K562 (cell line): ENCODE data around the gene JPT2. TPM values are rescaled to one million over a fixed set of nuclear protein-coding genes. Genes with fewer than 3 reads are reported as not detected.
A peak's percentile ranks its signal among the peaks of the same experiment; 100 is the strongest.

Experiments used
- BRCA1 ChIP-seq, 2 experiments: fragments of 450-650 bp in 1 of 2; sonication (generic) in 1 of 2; formaldehyde crosslinking in 1 of 2; IDR thresholded peaks; 2 replicates each; pipeline versions ENCODE4 v1.5.0 to v1.6.1; 2017 to 2020; ENCODE audit warnings: mild to moderate bottlenecking in 1 of 2, missing genetic modification reagents in 1 of 2
- CEBPB ChIP-seq: fragments of 450-650 bp; IDR thresholded peaks from 2 replicates; pipeline ENCODE4 v1.6.1; 2016; ENCODE audit warnings: missing genetic modification characterization, missing compliant biosample characterization
- CXXC5 ChIP-seq: fragments of 250-450 bp; sonication (Bioruptor Pico); IDR thresholded peaks from 2 replicates; pipeline ENCODE4 v1.8.0; 2022; ENCODE audit warnings: inconsistent platforms, mild to moderate bottlenecking, moderate library complexity
- DMBX1 ChIP-seq: fragments of 250-450 bp; sonication (Bioruptor Pico); IDR thresholded peaks from 2 replicates; pipeline ENCODE4 v1.8.0; 2022; ENCODE audit warnings: inconsistent platforms, mild to moderate bottlenecking, moderate library complexity, borderline replicate concordance
- DNMT1 ChIP-seq: fragments of 450-650 bp; IDR thresholded peaks from 2 replicates; pipeline ENCODE4 v1.6.1; 2016; ENCODE audit warnings: antibody characterized with exemption, mild to moderate bottlenecking
- KAT7 ChIP-seq: sonication (generic); formaldehyde crosslinking; IDR thresholded peaks from 2 replicates; pipeline ENCODE4 v1.8.0; 2022; ENCODE audit warnings: missing genetic modification reagents, mild to moderate bottlenecking, borderline replicate concordance
- MED1 ChIP-seq: sonication (generic); formaldehyde crosslinking; IDR thresholded peaks from 2 replicates; pipeline ENCODE4 v1.8.1; 2023; ENCODE audit warnings: missing genetic modification reagents, borderline replicate concordance
- NRF1 ChIP-seq, 2 experiments: fragments of 450-650 bp; IDR thresholded peaks in 1 of 2; conservative IDR thresholded peaks in 1 of 2; 2 replicates each; pipeline ENCODE4 v1.6.1; 2014; ENCODE audit warnings: mild to moderate bottlenecking in 2 of 2
- ZNF175 ChIP-seq: fragments of 200-800 bp; sonication (Bioruptor generic); IDR thresholded peaks from 2 replicates; pipeline ENCODE4 v1.6.1; 2016; ENCODE audit warnings: low read depth, mild to moderate bottlenecking, missing genetic modification characterization, missing compliant biosample characterization
- ZNF274 ChIP-seq: IDR thresholded peaks from 2 replicates; pipeline ENCODE4 v1.6.1; 2011; ENCODE audit warnings: low read depth, mild to moderate bottlenecking, low read length, moderate library complexity, borderline replicate concordance
- polyA plus RNA-seq, 8 experiments: library from polyadenylated mRNA; depleted of rRNA in 4 of 8; stranded (reverse) in 5 of 8; unstranded in 3 of 8; fragments of >200 nt; fragmentation: Nextera tagmentation in 2 of 8; fragmentation: Illumina TruSeq in 1 of 8; extraction: Ambion mirVana in 2 of 8; extraction: Trizol in 1 of 8; gene quantifications; 2 replicates each; pipeline versions ENCODE4 v1.2.1 to v1.2.3, GENCODE V29; 2011 to 2014; ENCODE audit warnings: inconsistent platforms in 1 of 8, missing spikeins in 1 of 8
- total RNA-seq, 7 experiments: library from RNA; depleted of rRNA in 6 of 7; stranded (reverse); fragments of >200 nt in 6 of 7; fragmentation: Illumina TruSeq in 2 of 7; extraction: Trizol in 2 of 7; gene quantifications; 2 replicates each; pipeline versions ENCODE4 v1.2.1 to v1.2.3, GENCODE V29; 2011 to 2021; ENCODE audit warnings: low replicate concordance in 1 of 7
- TF ChIP-seq, protein P1 (sequence below): fragments of 450-650 bp; IDR thresholded peaks from 2 replicates; pipeline ENCODE4 v1.6.1; 2016; ENCODE audit warnings: mild to moderate bottlenecking, moderate library complexity
- TF ChIP-seq, protein P2 (sequence below), 2 experiments: fragments of 450-650 bp in 1 of 2; sonication (generic) in 1 of 2; formaldehyde crosslinking; conservative IDR thresholded peaks; 2 replicates each; pipeline versions ENCODE4 v1.4.0 to v1.8.1; 2020 to 2022; ENCODE audit warnings: mild to moderate bottlenecking in 1 of 2, missing genetic modification reagents in 1 of 2
- TF ChIP-seq, protein P3 (sequence below): sonication (generic); formaldehyde crosslinking; IDR thresholded peaks from 2 replicates; pipeline ENCODE4 v1.8.0; 2022; ENCODE audit warnings: mild to moderate bottlenecking, missing genetic modification reagents

JPT2 gene
- total and polyA plus RNA-seq, 9 of the 15 experiments (the other 6 are each of a cell fraction or from before 2014, with no cell fraction given): 25.5 to 133 (median 106) TPM

DNA sequence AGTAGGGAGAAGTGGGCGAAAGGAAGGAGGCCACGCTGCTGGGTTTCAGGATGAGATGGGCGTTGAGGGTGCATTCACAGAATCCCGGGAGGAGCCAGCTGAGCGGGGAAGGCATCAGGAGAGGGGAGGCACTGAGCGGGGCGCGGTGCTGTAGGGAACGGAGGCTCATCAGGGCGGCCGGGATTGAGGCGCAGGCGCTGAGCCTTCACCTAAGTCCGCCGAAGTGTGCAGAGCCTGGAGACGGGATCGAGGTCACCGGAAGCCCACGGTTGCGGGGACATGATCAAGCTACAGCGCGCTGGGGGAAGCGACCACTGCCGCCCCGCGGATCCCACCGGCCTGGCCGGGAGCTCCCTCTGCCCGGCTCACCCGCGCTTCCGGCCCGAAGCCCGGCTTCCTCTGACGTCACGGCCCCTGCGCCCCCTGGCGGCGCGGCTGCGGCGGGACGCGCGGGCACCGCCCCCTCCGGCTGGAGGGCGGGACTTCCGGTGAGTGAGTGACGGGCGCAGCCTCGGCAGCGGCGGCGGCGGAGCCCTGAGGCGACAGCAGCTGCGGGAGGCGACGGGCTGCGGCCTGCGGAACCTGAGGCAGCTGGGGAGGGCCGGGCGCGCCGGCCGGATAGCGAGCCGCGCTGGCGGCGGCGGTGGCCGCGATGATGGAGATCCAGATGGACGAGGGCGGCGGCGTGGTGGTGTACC is 27.8 kb downstream of the JPT2 start, which contains the start of gene MAPK8IP3 (continued):
- TF ChIP-seq, protein P1, sequence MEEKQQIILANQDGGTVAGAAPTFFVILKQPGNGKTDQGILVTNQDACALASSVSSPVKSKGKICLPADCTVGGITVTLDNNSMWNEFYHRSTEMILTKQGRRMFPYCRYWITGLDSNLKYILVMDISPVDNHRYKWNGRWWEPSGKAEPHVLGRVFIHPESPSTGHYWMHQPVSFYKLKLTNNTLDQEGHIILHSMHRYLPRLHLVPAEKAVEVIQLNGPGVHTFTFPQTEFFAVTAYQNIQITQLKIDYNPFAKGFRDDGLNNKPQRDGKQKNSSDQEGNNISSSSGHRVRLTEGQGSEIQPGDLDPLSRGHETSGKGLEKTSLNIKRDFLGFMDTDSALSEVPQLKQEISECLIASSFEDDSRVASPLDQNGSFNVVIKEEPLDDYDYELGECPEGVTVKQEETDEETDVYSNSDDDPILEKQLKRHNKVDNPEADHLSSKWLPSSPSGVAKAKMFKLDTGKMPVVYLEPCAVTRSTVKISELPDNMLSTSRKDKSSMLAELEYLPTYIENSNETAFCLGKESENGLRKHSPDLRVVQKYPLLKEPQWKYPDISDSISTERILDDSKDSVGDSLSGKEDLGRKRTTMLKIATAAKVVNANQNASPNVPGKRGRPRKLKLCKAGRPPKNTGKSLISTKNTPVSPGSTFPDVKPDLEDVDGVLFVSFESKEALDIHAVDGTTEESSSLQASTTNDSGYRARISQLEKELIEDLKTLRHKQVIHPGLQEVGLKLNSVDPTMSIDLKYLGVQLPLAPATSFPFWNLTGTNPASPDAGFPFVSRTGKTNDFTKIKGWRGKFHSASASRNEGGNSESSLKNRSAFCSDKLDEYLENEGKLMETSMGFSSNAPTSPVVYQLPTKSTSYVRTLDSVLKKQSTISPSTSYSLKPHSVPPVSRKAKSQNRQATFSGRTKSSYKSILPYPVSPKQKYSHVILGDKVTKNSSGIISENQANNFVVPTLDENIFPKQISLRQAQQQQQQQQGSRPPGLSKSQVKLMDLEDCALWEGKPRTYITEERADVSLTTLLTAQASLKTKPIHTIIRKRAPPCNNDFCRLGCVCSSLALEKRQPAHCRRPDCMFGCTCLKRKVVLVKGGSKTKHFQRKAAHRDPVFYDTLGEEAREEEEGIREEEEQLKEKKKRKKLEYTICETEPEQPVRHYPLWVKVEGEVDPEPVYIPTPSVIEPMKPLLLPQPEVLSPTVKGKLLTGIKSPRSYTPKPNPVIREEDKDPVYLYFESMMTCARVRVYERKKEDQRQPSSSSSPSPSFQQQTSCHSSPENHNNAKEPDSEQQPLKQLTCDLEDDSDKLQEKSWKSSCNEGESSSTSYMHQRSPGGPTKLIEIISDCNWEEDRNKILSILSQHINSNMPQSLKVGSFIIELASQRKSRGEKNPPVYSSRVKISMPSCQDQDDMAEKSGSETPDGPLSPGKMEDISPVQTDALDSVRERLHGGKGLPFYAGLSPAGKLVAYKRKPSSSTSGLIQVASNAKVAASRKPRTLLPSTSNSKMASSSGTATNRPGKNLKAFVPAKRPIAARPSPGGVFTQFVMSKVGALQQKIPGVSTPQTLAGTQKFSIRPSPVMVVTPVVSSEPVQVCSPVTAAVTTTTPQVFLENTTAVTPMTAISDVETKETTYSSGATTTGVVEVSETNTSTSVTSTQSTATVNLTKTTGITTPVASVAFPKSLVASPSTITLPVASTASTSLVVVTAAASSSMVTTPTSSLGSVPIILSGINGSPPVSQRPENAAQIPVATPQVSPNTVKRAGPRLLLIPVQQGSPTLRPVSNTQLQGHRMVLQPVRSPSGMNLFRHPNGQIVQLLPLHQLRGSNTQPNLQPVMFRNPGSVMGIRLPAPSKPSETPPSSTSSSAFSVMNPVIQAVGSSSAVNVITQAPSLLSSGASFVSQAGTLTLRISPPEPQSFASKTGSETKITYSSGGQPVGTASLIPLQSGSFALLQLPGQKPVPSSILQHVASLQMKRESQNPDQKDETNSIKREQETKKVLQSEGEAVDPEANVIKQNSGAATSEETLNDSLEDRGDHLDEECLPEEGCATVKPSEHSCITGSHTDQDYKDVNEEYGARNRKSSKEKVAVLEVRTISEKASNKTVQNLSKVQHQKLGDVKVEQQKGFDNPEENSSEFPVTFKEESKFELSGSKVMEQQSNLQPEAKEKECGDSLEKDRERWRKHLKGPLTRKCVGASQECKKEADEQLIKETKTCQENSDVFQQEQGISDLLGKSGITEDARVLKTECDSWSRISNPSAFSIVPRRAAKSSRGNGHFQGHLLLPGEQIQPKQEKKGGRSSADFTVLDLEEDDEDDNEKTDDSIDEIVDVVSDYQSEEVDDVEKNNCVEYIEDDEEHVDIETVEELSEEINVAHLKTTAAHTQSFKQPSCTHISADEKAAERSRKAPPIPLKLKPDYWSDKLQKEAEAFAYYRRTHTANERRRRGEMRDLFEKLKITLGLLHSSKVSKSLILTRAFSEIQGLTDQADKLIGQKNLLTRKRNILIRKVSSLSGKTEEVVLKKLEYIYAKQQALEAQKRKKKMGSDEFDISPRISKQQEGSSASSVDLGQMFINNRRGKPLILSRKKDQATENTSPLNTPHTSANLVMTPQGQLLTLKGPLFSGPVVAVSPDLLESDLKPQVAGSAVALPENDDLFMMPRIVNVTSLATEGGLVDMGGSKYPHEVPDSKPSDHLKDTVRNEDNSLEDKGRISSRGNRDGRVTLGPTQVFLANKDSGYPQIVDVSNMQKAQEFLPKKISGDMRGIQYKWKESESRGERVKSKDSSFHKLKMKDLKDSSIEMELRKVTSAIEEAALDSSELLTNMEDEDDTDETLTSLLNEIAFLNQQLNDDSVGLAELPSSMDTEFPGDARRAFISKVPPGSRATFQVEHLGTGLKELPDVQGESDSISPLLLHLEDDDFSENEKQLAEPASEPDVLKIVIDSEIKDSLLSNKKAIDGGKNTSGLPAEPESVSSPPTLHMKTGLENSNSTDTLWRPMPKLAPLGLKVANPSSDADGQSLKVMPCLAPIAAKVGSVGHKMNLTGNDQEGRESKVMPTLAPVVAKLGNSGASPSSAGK: no peak
- peak; percentile 91 for TF ChIP-seq CXXC5 (CRISPR knock-in tag)
- no peak for TF ChIP-seq CEBPB (tag)
- no peak for TF ChIP-seq BRCA1 (IDR thresholded peaks at IDR 0.05)
- no peak for TF ChIP-seq BRCA1 (CRISPR knock-in tag; IDR thresholded peaks at IDR 0.05)
- TF ChIP-seq, protein P2, sequence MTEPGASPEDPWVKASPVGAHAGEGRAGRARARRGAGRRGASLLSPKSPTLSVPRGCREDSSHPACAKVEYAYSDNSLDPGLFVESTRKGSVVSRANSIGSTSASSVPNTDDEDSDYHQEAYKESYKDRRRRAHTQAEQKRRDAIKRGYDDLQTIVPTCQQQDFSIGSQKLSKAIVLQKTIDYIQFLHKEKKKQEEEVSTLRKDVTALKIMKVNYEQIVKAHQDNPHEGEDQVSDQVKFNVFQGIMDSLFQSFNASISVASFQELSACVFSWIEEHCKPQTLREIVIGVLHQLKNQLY (CRISPR knock-in tag; conservative IDR thresholded peaks at IDR 0.05): no peak
- TF ChIP-seq DNMT1: 0 out of 2 replicates have a peak, but pooled peaks have one; percentile 56
- no peak for TF ChIP-seq ZNF274
- TF ChIP-seq, protein P3, sequence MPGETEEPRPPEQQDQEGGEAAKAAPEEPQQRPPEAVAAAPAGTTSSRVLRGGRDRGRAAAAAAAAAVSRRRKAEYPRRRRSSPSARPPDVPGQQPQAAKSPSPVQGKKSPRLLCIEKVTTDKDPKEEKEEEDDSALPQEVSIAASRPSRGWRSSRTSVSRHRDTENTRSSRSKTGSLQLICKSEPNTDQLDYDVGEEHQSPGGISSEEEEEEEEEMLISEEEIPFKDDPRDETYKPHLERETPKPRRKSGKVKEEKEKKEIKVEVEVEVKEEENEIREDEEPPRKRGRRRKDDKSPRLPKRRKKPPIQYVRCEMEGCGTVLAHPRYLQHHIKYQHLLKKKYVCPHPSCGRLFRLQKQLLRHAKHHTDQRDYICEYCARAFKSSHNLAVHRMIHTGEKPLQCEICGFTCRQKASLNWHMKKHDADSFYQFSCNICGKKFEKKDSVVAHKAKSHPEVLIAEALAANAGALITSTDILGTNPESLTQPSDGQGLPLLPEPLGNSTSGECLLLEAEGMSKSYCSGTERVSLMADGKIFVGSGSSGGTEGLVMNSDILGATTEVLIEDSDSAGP (CRISPR knock-in tag): no peak
- no peak for TF ChIP-seq DMBX1 (CRISPR knock-in tag)
- TF ChIP-seq KAT7 (CRISPR knock-in tag): no peak
- TF ChIP-seq MED1 (CRISPR knock-in tag): no peak
- peak; percentile 71 to 73; a peak in 3 of 4 replicates for TF ChIP-seq NRF1 (conservative IDR thresholded peaks at IDR 0.05 in 1 of 2, IDR thresholded peaks at IDR 0.05 in 1 of 2)
- TF ChIP-seq ZNF175 (CRISPR knock-in tag): no peak
